NK-92 treated with Interleukin-12 subunit alpha and Interleukin-12 subunit beta, amount 100 ng/mL, for 24 hours (cell line): ENCODE measurements around the gene FAM32A.
"Not testable (repeated sequence)": the region's sequence is repeated elsewhere in the genome, so short reads cannot be mapped to it uniquely, and the experiment has no call there.

ENCODE experiments used
- DNase-seq: peaks from one replicate; lab custom pipeline; 2025; lab: John Stamatoyannopoulos, UW

The FAM32A gene

GRCh38 chr19:16164222-16164890 is 20.9 kb upstream of the FAM32A start:
- no peak for DNase-seq

- DNase-seq, result no peak
Measured at GRCh38 chr19:16166417-16166816, 18.8 kb upstream of the FAM32A start.

- DNase-seq, result no peak
Measured at GRCh38 chr19:16167055-16167454, 18.2 kb upstream of the FAM32A start.

GRCh38 chr19:16168465-16169081 is 16.6 kb upstream of the FAM32A start:
- DNase-seq, result no peak

- no peak for DNase-seq
Measured at GRCh38 chr19:16170134-16170533, 15.1 kb upstream of the FAM32A start.

GRCh38 chr19:16175954-16176353 is 9.3 kb upstream of the FAM32A start:
- no peak for DNase-seq

- DNase-seq, result not testable (repeated sequence)
Measured at GRCh38 chr19:16178866-16179265, 6.3 kb upstream of the FAM32A start.

GRCh38 chr19:16180611-16181010 is 4.6 kb upstream of the FAM32A start:
- no peak for DNase-seq

- no peak for DNase-seq
Measured at GRCh38 chr19:16184665-16185122, 516 bp upstream of the FAM32A start.

- peak; percentile 32 for DNase-seq
Measured at GRCh38 chr19:16185768-16186123, 536 bp downstream of the FAM32A start.

- no peak for DNase-seq
Measured at GRCh38 chr19:16188521-16188920, 3.3 kb downstream of the FAM32A start.

GRCh38 chr19:16190198-16190597 is 5.0 kb downstream of the FAM32A start:
- no peak for DNase-seq

- no peak for DNase-seq
Measured at GRCh38 chr19:16190736-16191135, 5.5 kb downstream of the FAM32A start.

- DNase-seq, result no peak
Measured at GRCh38 chr19:16191216-16191908, 6.2 kb downstream of the FAM32A start.

- no peak for DNase-seq
Measured at GRCh38 chr19:16193466-16193865, 8.3 kb downstream of the FAM32A start.

GRCh38 chr19:16197188-16197621 is 12.0 kb downstream of the FAM32A start:
- no peak for DNase-seq

GRCh38 chr19:16197622-16198369 is 12.6 kb downstream of the FAM32A start, which contains the start of gene AP1M1:
Gene AP1M1 (plus strand): TSS chr19:16197911. CDS start chr19:16198027, 116 bp downstream.
- DNase-seq, result peak; percentile 98

- DNase-seq, result no peak
Measured at GRCh38 chr19:16198370-16198651, 13.1 kb downstream of the FAM32A start.

- no peak for DNase-seq
Measured at GRCh38 chr19:16199275-16199932, 14.2 kb downstream of the FAM32A start.

- no peak for DNase-seq
Measured at GRCh38 chr19:16200038-16201010, 15.1 kb downstream of the FAM32A start.

GRCh38 chr19:16201011-16201391 is 15.8 kb downstream of the FAM32A start:
- no peak for DNase-seq
